GM19239 (cell line): ENCODE results near the gene KIAA0513.

Source experiments
- DNase-seq: peaks from one replicate; pipeline ENCODE4 v3.0.0; 2011; ENCODE audit warnings: low spot score; ENCODE audit not compliant: insufficient read length
- FAIRE-seq: peaks from 2 replicates; lab custom pipeline; 2011; peaks lifted over from hg19 to GRCh38; lab: Jason Lieb, UNC

Gene KIAA0513

DNA sequence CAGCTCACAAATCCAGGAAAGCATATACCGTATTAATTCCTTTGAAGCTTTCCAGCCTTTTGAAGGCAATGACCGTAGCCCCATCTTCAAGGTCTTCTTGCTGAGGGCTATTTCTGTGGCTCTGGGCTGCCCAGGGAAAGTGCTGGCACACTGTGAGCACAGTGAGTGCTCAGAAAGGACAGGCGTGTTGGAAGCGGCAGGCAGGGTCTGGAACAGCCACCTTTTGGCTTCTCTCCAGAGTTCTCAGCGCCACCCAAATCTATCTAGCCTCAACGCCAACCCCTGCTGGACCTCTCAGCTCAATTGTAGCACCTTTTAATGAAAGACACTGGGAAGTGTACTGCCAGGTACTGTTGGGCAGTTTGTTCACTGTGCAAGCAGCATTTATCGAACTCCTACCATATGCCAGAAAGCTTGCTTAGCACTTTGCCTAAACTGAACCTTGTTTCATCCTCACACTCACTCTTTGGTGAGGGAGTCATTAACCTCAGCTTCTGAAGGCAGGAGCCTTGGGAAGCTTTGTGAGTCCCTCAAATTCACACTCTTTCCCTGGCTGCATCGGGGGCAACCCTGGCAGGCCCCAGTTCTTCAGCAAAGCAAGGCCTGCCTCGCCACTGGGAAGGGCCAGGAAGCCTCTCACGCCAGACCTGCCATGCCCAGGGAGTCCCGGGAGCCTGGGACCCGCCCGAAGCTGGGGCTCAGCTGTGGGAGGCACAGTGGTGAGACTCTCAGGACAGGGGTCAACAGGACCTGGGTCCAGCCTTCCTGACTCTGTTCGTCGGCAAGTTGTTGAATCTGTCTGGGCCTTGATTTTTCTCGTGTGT, 98.2 kb downstream of the KIAA0513 start:
- DNase-seq (no peak), FAIRE-seq (no peak)

DNA sequence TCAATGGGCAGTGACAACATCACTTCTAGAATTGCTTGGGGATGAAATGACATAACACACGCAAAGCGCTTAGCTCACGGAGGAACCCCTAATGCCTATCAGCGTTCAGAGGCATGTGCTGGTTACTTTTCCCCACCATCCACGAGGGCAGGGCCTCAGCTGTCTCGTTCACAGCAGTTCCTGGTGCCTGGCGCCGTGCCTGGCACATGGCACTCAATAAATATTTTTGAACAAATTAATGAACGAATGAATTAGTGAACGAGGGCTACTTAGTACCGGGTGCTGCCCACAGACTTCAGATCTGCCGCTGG, 98.8 kb downstream of the KIAA0513 start:
- DNase-seq (no peak), FAIRE-seq (no peak)

DNA sequence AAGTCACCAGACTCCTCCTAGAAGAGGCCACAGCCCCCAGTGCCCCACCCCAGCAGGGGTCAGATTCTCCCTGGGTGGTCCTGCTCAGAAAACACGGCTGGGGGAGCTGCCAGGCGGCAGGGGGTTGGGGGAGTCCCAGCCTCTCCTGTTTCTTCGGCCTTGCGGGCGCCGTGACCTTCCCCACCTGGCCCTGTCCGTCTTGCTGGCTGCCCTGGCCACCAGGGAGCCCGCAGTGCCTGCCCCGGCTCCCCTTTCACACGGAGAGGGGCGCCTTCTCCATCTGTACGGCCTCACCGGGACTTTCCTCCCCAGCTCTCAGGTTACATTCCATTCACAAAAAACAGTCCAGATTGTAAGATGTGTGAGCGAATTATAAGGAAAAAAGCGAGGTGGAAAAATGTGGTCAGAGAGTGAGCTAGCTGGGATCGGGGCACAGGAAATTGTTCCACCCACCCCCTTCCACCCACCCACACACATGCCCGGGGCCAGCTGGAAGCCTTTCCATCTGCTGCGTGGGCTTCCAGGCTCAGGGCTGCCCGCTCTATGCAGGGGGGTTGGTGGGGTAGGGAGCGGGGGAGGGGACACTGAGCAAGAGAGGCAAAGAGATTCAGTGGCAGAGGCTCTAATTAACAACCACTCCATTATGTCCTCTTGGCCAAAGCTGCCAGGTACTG, 99.2 kb downstream of the KIAA0513 start:
- DNase-seq = no peak
- FAIRE-seq = no peak

DNA sequence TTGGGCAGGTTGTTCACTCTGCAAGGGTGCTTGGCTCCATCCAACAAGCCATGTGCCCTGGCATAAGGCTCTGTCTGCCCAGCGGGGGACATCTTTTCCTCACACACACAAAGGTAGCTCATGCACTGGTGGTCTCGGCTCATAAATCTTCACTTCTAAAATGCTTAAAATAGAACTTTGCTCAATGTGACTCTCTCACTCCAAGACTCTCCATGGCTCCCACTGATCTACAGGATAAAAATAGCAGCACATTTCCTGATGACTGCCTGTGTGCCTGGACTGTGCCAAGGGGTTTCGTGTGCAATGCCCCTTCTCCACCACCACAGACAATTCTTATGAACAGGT, 99.8 kb downstream of the KIAA0513 start:
- DNase-seq = no peak
- no peak for FAIRE-seq

DNA sequence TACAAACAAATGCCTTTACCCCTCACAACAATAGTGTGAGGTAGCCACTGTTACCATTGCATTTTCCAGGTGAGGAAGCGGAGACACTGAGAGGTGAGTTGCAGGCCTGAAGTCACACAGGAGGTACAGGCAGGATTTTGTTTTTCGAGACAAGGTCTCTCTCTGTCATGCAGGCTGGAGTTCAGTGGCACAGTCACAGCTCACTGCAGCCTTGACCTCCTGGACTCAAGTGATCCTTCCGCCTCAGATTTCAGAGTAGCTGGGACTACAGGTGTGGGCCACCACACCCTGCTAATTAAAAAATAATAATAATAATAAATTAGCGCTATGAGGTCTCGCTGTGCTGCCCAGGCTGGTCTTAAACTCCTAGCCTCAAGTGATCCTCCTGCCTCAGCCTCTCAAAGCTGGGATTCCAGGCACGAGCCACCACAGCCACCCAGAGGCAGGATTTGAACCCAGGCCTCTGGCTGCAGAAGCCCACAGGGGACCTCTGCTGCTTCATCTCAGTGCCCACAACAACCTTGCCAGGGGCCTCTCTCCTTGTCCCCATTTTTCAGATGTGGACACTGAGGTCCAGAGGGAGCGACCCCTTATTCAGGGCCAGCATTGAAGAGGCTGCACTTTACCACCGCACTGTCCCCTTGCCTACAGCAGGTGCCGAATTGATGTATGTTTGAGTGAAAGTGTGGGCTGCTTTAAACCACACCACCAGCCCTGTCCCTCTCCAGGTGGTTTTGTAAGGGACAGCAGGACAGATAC, 100.7 kb downstream of the KIAA0513 start:
- FAIRE-seq (no peak), DNase-seq (no peak)

DNA sequence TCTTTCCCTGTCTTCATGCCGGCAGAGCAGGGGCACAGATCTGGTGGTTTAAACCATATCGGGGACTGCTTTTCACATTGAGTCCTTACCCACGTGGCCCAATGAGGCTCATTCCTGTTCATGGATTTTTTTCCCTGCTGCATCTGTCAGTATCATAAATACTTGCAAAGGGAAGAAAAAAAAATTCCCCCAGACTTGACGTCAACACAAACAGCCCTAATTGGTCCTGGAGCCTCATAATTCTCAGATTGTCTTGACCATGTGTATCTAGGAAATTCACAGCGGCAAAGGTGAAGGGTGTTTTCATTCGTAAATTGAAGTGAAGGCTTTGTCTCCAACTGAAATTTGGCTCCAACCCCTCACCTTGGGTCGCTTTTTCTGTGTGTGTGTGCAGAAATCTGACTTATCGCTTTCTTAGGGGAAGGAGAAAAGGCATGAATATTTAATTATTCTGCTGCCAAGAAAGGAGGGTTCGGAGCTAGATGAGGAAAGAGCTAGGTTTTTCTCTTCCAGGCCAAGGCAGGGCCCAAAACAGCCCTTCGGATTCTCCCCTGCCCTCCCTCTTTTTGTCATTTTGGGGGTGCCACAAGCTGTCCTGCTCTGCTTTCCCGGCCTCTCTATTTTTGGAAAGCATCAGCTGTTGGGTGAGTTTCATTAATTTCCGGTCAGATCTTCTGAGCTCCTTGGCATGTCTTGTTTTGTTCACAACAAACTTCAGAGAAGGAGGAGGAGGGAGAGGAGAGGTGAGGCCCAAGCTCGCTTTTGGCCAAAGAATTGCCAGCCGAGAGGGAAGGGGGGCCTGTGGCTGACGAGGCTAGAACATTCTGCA, 102.5 kb downstream of the KIAA0513 start:
- no peak for FAIRE-seq
- no peak for DNase-seq

DNA sequence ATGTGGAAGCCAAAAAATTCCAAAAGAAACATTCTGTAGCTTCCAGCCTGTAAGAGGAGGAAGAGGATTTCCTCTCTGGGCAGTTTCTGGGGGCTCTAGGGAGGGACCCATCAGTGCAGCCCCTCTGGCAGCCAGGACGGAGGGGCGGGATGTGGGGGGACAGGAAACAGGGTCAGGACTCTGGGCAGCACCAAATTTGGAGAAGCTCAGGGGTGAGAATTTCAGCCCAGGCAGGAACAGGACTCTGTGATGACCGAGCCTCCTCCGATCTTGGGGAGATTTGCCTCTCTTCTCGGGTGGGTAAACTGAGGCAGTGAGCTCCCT, 103.1 kb downstream of the KIAA0513 start:
- DNase-seq (no peak), FAIRE-seq (no peak)

DNA sequence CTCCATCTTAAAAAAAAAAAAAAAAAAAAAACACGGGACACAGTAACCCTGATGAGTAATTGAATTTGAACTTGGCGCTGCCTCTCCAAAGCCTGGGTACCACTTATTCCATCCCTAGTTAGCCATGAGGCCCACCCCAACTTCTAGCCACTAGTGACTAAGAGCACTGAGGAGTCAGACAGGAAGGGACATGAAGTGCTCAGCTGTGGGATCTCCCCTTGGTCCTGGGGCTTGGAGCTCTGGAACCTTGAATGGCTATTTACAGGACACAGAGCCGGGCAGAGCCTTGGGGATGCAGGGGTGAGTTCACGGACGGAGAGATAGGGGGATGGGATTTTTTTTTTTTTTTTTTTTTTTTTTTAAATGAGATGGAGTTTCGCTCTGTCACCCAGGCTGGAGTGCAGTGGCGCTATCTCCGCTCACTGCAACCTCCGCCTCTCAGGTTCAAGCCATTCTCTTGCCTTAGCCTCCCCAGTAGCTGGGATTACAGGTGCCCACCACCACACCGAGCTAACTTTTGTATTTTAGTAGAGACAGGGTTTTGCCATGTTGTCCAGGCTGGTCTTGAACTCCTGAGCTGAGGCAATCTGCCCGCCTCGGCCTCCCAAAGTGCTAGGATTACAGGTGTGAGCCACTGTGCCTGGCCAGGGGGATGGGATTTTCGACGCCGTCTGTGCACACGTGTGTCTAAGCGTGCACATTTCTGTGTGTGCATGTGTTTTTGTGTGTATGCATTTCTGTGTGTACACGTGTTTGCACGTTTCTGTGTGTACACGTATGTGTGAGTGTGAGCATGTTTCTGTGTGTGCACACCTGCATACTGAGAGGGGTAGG, 105.1 kb downstream of the KIAA0513 start:
- no peak for FAIRE-seq
- DNase-seq = no peak

DNA sequence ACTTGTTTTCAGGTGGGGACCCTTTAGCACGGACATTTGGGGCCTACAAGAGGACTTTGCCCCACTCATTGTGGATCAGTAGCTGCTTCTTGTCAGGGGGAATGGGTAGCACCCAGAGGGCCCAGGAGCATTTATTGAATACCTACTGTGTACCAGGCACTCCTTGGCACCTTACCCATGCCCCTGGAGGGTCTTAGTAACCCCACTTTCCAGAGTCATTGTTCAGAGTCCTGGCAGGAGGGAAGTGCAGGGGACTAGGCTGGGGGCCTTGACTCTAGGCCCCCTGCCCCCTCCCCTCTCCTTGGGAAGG, 105.7 kb downstream of the KIAA0513 start:
- DNase-seq (no peak), FAIRE-seq (no peak)

DNA sequence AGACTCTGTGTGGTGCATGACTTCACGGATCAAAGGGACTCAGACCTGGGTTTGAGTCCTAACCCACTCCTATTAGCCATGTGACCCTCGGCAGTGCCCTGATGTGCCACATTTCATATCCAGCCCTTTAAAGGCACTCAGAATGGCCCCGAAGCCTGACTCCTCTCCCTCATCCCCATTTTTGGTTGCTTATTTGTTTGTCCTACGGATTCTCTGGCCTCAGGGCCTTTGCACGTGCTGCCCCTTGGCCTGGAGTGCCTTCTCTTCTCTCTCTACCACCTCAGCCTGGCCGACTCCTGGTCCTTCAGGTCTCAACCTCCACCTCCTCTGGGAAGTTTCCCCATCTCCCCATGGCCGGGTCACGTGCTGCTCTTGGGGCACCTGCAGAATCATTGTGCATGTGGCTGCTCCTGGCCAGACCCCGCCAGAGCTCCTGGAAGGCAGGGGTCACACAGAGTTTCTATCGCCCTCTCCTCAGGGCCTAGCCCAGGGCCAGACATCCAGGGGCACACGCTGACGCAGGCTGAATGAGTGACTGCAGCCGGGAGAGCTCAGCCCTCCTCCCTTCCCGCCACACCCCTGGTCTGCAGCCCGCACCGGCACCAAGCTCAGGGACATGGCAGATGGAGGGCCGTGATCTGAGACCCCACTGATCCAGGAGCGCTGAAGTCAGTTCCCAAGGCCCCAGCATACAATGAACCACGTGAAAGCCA, 106.6 kb downstream of the KIAA0513 start:
- no peak for DNase-seq
- no peak for FAIRE-seq

DNA sequence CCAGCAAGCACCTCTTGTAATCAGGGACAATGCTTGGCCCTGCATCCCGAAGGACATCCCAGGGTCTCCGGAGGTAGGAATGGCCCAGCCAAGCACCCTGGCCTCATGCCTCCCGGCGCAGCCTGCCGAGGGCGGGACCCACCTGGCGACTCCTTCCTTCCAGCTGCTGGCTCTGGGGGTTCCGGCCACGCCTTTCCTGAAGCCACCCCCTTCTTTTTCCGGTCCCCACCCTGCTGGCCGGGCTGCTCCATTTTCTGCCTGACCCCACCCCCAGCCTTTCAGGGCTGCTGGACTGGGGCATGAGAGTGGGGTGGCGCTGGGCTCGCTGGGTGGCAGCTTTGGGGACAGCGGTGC, 107.2 kb downstream of the KIAA0513 start:
- DNase-seq (no peak), FAIRE-seq (no peak)

DNA sequence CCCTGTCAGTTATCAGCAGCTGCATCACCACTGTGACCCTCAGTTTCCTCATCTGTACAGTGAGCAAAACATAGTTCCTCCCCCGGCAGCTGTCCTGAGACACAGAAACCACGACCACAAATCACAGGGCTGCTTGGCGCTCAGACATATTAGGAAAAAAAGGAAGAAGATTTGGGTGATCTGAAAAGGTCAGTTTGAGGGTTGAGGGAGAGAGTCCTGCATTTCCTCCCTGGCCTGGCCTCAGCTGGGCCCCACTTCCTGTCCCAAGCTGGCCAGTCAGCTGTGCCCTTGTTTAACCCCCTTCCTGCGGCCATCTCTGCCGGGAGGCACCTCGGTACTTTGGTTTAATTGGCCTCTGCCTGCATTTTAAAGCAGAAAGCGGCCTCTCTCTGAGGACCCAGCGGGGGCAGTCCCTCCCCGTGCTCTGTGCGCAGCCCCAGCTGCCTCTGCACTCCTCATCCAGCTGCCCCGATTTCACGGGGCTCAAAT, 108.7 kb downstream of the KIAA0513 start:
- DNase-seq (no peak), FAIRE-seq (no peak)

DNA sequence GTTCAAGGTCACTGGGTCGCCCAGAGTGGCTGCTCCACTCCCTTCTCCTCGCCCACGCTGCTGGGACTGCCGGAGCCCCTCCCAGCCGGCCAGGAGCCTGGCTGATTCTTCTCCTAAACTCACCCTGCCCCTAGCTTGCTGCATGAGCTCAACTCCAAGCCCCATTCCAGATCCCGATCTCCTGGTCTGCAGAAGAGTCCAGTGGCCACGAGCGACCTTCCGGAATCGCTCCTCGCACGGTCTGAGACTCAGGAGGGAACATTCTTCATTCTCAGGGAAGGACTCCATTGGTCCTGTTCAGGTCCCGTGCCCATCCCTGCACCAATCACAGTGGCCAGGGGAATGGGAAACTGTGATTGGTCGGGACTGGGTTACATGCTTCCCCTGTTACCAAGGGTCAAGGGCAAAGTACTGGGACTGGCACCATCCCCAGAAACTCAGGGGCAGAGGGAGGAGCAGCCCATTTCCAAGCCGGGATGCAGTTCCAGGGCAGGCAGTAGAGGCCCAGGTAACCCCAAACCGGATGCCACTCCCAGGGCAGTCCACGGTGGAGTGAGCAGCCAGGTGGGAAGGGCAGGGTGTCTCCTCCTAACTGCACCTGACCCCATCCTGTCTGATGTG, 109.2 kb downstream of the KIAA0513 start:
- FAIRE-seq (no peak), DNase-seq (no peak)

DNA sequence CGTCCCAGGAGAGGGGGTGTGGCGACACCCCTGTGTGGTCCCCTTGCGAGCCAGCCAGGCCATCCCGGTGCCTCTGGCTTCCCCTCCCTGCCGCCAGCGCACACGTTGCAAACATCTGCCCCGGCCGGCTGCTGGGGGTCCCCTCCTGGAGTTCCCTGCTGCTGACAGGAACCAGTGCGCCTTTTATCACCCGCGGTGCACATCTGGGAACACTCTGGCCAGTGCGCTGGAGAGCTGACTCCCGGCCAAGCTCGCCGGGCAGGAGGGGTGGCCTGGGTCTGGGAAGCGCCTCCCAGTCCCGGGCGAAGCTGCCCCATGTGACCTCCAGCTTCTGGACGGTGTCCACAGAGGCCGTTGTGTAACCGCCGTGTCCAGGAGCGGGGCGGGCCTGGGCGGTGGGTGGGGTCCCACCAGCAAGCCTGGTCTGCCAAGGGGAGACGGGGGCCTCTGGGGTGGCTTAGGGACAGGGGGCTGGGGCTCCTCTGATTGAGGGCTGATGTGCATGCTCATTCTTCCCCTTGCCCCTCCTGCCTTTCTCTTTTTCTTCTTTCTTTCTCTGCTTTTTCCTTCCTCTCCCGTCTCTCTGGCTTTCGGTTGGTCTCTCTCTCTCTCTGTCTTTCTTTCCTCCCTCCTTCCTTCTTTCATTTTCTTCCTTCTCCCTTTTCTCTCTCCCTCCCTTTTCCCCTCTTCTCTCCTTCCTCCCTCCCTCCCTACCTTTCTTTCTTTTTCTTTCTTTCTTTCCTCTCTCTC, 109.9 kb downstream of the KIAA0513 start:
- no peak for DNase-seq
- no peak for FAIRE-seq

DNA sequence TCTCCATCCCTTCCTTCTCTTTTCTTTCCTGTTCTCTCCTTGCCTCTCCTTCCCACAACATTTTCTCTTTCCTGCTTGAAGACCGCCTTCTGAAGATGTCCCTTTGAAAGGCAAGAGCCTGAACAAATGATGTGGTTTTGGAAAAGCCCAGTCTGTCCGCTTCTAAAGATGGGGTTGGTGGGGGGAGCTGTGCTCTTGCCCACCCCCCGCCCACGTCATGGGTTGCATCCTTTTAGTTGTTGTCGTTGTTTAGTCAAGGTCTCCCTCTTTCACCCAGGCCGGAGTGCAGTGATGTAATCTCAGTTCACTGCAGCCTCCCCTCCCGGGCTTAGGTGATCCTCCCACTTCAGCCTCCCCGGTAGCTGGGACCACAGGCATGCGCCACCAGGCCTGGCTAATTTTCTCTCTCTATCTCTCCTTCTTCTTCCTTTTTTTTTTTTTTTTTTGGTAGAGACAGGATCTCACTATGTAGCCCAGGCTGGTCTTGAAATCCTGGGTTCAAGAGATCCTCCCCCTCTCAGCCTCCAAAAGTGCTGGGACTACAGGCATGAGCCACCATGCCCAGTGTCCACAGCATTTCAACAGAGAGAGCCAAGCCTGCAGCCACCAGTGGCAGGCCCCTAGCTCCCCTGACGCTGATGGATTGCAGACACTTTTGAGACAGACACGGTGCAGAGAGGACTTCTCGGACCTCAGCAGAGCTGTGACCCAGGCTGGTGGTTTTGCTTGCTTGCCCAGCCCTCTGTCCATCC, 110.7 kb downstream of the KIAA0513 start:
- DNase-seq (no peak), FAIRE-seq (no peak)

DNA sequence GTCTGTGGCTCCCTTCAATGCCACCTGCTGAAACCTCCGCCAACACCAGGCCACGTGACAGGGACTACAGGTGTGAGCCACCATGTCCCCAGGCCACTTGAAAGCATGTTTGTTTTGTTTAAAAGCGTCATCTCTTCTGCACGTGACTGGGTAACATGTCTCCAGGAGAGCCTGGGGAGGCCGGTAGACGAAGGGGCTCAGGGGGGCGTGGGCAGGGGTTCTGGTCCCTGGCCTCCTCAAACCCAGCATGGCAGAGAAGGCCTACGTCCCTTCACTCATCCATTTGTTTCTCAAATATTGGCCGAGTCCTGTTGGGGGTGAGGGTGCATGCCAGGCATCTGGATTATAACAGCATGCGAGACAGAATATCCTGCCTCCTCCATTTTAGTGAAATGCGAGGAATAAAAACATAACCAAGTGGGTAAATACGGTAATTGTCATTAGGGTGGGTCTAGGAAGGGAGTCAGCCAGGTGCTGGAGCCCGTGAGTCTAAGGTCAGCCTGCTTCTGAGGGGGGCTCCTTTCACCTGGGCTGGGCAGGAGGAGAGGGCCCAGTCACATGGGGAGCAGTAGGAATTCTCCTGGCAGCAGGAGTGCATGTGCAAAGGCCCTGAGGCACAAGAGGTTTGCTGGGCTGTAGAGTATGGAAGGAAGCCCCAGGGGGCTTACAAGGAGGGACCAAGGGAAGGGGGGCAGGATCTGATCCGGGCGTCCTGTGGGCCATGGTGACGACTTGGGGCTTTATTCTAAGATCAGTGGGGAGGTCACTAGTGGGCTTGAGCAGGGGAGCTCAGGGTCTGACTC, 111.4 kb downstream of the KIAA0513 start:
- DNase-seq (no peak), FAIRE-seq (no peak)

DNA sequence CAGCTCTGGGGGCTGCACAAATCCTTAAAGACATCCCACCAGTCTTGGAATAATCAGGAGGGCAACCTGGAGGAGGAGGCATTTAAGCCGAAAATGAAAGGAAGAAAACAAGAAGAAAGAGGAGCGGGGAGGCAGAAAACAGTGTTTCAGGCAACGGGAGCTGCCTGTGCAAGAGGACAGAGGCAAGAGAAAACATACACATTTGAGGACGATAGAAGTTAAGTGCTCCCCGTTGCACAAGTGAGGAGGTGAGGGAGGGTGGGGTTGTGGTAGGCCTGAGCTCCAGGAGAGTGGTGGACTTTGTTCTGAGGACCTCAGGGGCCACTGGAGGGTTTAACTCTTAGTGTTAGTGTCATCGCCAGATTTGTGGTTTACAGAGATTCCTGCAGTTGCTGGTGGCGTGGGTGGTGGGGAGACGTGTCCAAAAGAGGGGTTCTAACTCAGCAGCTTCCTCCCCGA, 112.3 kb downstream of the KIAA0513 start:
- FAIRE-seq = no peak

More for the DNA sequence above, 112.3 kb downstream of the KIAA0513 start:
- DNase-seq = no peak
